Loucy (cell line): ENCODE results near the gene SLC38A10.

Experiments used
- H2AFZ ChIP-seq: fragments of 200-600 bp; sonication (generic); 2 replicates; pipeline ENCODE4 v1.6.0; 2016; ENCODE audit warnings: antibody characterized with exemption, mild to moderate bottlenecking, low read length, moderate library complexity
- H3F3A ChIP-seq: fragments of 200-600 bp; 2 replicates; pipeline ENCODE4 v1.6.0; 2016; ENCODE audit warnings: antibody characterized with exemption, low read depth, mild to moderate bottlenecking
- H3K27me3 ChIP-seq: fragments of 200-600 bp; sonication (generic); 2 replicates; pipeline ENCODE4 v1.6.1; 2014; ENCODE audit warnings: low read length, mild to moderate bottlenecking; ENCODE audit not compliant: insufficient read depth, poor library complexity, severe bottlenecking
- H3K36me3 ChIP-seq: fragments of 200-600 bp; sonication (generic); 2 replicates; pipeline ENCODE4 v1.6.1; 2016; ENCODE audit warnings: low read length; ENCODE audit not compliant: insufficient read depth
- H3K4me1 ChIP-seq: fragments of 200-600 bp; sonication (generic); 2 replicates; pipeline ENCODE4 v1.5.1; 2014; ENCODE audit warnings: low read length, mild to moderate bottlenecking; ENCODE audit not compliant: insufficient read depth, poor library complexity, severe bottlenecking
- H3K4me2 ChIP-seq: fragments of 200-600 bp; sonication (generic); 2 replicates; pipeline ENCODE4 v1.6.0; 2014; ENCODE audit warnings: antibody characterized with exemption, low read length, low read depth, mild to moderate bottlenecking; ENCODE audit not compliant: poor library complexity, severe bottlenecking
- H3K4me3 ChIP-seq: fragments of 200-600 bp; sonication (generic); 2 replicates; pipeline ENCODE4 v1.5.1; 2014; ENCODE audit warnings: low read length, mild to moderate bottlenecking, mixed read lengths; ENCODE audit not compliant: poor library complexity, severe bottlenecking
- H3K79me2 ChIP-seq: fragments of 200-600 bp; sonication (generic); 2 replicates; pipeline ENCODE4 v1.6.1; 2014; ENCODE audit warnings: low read length; ENCODE audit not compliant: insufficient read depth
- H3K9ac ChIP-seq: fragments of 200-600 bp; sonication (generic); 2 replicates; pipeline ENCODE4 v1.6.0; 2014; ENCODE audit warnings: mild to moderate bottlenecking, low read depth, low read length, moderate library complexity; ENCODE audit not compliant: poor library complexity, severe bottlenecking
- H3K9me2 ChIP-seq: fragments of 200-600 bp; sonication (generic); replicated peaks from 2 replicates; pipeline ENCODE4 v1.6.1; 2016; ENCODE audit warnings: low read depth, low read length, mixed read lengths
- H3K9me3 ChIP-seq: fragments of 200-600 bp; sonication (generic); 2 replicates; pipeline ENCODE4 v1.6.1; 2014; ENCODE audit warnings: mild to moderate bottlenecking, antibody characterized with exemption, low read length, low read depth; ENCODE audit not compliant: insufficient read depth
- H4K20me1 ChIP-seq: fragments of 200-600 bp; sonication (generic); 2 replicates; pipeline ENCODE4 v1.6.0; 2014; ENCODE audit warnings: antibody characterized with exemption, low read length, mild to moderate bottlenecking; ENCODE audit not compliant: insufficient read depth, poor library complexity, severe bottlenecking
- EZH2phosphoT487 ChIP-seq: fragments of 200-600 bp; IDR thresholded peaks from 2 replicates; pipeline ENCODE4 v1.6.1; 2018; ENCODE audit warnings: antibody characterized with exemption, mild to moderate bottlenecking, moderate library complexity, borderline replicate concordance
- TF ChIP-seq, protein P1 (sequence below): fragments of 200-600 bp; sonication (generic); conservative IDR thresholded peaks from 2 replicates; pipeline ENCODE4 v1.5.1; 2014; ENCODE audit warnings: mild to moderate bottlenecking, antibody characterized with exemption, low read length

The SLC38A10 gene

DNA sequence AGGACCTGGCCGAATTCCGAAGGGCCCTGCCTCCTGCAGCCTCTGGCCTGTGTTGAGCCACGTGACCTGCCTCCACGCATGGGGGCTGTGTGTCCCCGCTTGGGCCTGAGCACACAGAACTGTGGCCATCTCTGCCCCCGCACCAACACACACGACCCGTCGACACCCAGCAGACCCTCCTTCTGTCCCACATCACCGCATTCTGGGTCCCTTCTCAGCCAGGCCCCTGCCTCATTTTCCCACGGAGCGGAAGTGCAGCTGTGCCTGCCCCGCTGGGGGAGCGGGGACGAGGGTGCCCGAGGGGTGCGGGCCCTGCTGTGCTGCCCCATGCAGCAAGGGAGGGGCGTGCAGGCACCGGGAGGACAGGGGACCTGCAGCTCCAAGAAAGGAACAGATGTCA is 37.6 kb downstream of the SLC38A10 start:
- H3K9me2 ChIP-seq, result no peaks in the 10 kb centered on the region
- H4K20me1 ChIP-seq, result no peaks in the 10 kb centered on the region
- no peak overlapping the region for H2AFZ ChIP-seq
- peaks cover under 1% of the 10 kb centered on the region for H3K4me1 ChIP-seq
- no peak overlapping the region for H3K9ac ChIP-seq
- no peaks in the 10 kb centered on the region for H3K27me3 ChIP-seq
- no peaks in the 10 kb centered on the region for H3F3A ChIP-seq
- H3K4me2 ChIP-seq, result no peak overlapping the region
- TF ChIP-seq, protein P1, sequence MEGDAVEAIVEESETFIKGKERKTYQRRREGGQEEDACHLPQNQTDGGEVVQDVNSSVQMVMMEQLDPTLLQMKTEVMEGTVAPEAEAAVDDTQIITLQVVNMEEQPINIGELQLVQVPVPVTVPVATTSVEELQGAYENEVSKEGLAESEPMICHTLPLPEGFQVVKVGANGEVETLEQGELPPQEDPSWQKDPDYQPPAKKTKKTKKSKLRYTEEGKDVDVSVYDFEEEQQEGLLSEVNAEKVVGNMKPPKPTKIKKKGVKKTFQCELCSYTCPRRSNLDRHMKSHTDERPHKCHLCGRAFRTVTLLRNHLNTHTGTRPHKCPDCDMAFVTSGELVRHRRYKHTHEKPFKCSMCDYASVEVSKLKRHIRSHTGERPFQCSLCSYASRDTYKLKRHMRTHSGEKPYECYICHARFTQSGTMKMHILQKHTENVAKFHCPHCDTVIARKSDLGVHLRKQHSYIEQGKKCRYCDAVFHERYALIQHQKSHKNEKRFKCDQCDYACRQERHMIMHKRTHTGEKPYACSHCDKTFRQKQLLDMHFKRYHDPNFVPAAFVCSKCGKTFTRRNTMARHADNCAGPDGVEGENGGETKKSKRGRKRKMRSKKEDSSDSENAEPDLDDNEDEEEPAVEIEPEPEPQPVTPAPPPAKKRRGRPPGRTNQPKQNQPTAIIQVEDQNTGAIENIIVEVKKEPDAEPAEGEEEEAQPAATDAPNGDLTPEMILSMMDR, result no peak
- TF ChIP-seq EZH2phosphoT487, result no peak
- peaks cover 28% of the 10 kb centered on the region; the same call in 1 of the 2 replicates for H3K36me3 ChIP-seq
- H3K79me2 ChIP-seq, result peaks cover 5% of the 10 kb centered on the region; the same call in 1 of the 2 replicates
- no peak overlapping the region for H3K4me3 ChIP-seq
- no peaks in the 10 kb centered on the region for H3K9me3 ChIP-seq

DNA sequence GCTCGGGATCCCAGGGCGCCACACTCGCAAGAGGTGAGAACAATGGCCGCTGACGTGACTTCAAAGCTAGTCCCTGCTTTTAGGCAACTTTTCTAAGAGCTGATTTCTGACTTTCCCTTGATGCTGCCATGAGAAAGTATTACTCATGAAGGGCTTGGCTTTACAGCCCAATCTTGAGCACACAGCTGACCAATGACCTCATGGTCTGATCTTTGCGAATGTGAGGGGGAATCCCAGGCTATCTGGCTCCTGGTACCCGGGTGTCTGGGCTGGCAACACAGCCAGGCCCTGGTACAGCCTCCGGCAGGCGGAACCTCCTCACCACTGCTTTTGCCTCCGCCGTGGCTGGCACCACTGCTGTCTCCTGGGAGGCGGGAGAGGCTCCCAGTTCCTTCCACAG is 38.5 kb downstream of the SLC38A10 start:
- H3K4me3 ChIP-seq, result no peak overlapping the region
- no peak for TF ChIP-seq EZH2phosphoT487
- TF ChIP-seq, protein P1, result no peak
- H3K9ac ChIP-seq, result no peak overlapping the region
- no peak overlapping the region for H3K4me2 ChIP-seq
- H4K20me1 ChIP-seq, result no peaks in the 10 kb centered on the region
- peaks cover 5% of the 10 kb centered on the region; the same call in 1 of the 2 replicates for H3K79me2 ChIP-seq
- peaks cover 4% of the 10 kb centered on the region for H3K4me1 ChIP-seq
- no peaks in the 10 kb centered on the region for H3K9me3 ChIP-seq
- H3K27me3 ChIP-seq, result no peaks in the 10 kb centered on the region
- H3K9me2 ChIP-seq, result no peaks in the 10 kb centered on the region
- H3K36me3 ChIP-seq, result peaks cover 20% of the 10 kb centered on the region; the same call in 1 of the 2 replicates
- H2AFZ ChIP-seq, result no peak overlapping the region
- no peaks in the 10 kb centered on the region for H3F3A ChIP-seq

DNA sequence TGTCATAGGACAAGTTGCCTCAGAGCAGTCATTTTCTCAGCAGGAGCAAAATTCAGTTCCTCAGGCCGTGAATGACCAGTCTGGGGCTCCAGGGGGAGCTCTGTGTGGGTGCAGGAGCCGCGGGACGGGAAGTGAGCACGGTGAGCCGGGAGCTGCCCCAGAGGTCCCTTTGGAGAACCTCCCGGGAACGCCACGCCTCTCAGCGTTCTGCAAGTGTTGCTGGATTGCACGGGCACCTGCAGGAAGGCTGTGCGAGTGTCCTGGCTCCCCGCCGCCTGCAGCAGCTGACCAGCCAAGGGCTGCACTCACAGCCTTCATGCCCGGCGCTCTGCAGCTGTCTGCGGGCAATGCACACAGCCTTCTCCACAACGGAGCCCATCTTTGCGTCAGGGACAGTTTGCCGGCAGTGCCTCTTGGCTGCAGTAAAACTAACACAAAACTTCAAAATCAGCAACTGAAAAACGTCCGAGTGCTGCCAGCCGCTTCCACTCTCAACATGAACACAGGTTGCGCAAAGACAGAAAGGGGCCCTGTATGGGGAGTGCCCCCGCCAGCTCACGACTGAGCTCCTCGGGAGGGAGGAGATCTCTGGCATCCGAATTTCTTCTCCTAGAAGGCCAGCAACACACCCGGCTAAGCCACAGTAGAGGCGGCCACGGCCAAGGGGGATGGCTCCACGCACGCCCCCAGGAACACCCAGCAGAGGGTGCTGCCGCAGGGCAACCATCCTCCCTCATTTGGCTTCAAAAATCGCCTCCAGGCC is 40.0 kb downstream of the SLC38A10 start:
- Histone ChIP-seq H3K4me2 (no peak overlapping the region), H3K4me1 (peaks cover 4% of the 10 kb centered on the region), H3K9me3 (no peaks in the 10 kb centered on the region), H3F3A (no peaks in the 10 kb centered on the region), H3K9me2 (no peaks in the 10 kb centered on the region), H3K79me2 (peaks cover 9% of the 10 kb centered on the region; the same call in 1 of the 2 replicates), H3K36me3 (peaks cover 18% of the 10 kb centered on the region; the same call in 1 of the 2 replicates), H3K27me3 (no peaks in the 10 kb centered on the region), H3K4me3 (no peak overlapping the region), H4K20me1 (no peaks in the 10 kb centered on the region), H2AFZ (no peak overlapping the region), H3K9ac (no peak overlapping the region)
- TF ChIP-seq EZH2phosphoT487, result no peak
- TF ChIP-seq, protein P1, result peak; percentile 19; the same call in 1 of the 2 replicates
